SK-N-SH treated with all-trans-retinoic acid at 6 μM for 48 hours (cell line): ENCODE data around the gene AHRR.

Experiments used
- BACH2 ChIP-seq: fragments of 250-450 bp; sonication (Bioruptor Pico); IDR thresholded peaks from 2 replicates; pipeline ENCODE4 v1.9.0; 2021; ENCODE audit warnings: mild to moderate bottlenecking, borderline replicate concordance
- OSR1 ChIP-seq: fragments of 250-450 bp; sonication (Bioruptor Pico); IDR thresholded peaks from 2 replicates; pipeline ENCODE4 v1.8.0; 2022; ENCODE audit warnings: moderate library complexity, mild to moderate bottlenecking, inconsistent platforms
- RARB ChIP-seq: fragments of 250-450 bp; sonication (Bioruptor Pico); IDR thresholded peaks from 2 replicates; pipeline ENCODE4 v1.8.0; 2021; ENCODE audit warnings: mild to moderate bottlenecking, moderate library complexity
- TOX ChIP-seq: fragments of 250-450 bp; sonication (Bioruptor Pico); IDR thresholded peaks from 2 replicates; pipeline ENCODE4 v1.8.0; 2021; ENCODE audit warnings: mild to moderate bottlenecking, moderate library complexity, borderline replicate concordance
- ZFP3 ChIP-seq: fragments of 250-450 bp; sonication (Bioruptor Pico); IDR thresholded peaks from 2 replicates; pipeline ENCODE4 v1.5.0; 2020; ENCODE audit warnings: mild to moderate bottlenecking, moderate library complexity
- ZFP30 ChIP-seq: fragments of 450-650 bp; formaldehyde crosslinking; IDR thresholded peaks from 2 replicates; pipeline ENCODE4 v1.5.0; 2022; ENCODE audit warnings: mild to moderate bottlenecking, moderate library complexity
- ZNF565 ChIP-seq: fragments of 450-650 bp; formaldehyde crosslinking; conservative IDR thresholded peaks from 2 replicates; pipeline ENCODE4 v1.5.0; 2020; ENCODE audit warnings: low read depth, mild to moderate bottlenecking, moderate library complexity
- ZNF8 ChIP-seq: fragments of 450-650 bp; formaldehyde crosslinking; IDR thresholded peaks from 2 replicates; pipeline ENCODE4 v1.5.0; 2020; ENCODE audit warnings: mild to moderate bottlenecking, moderate library complexity
- TF ChIP-seq, protein P1 (sequence below): fragments of 250-450 bp; sonication (Bioruptor Pico); IDR thresholded peaks from 2 replicates; pipeline ENCODE4 v1.5.1; 2020; ENCODE audit warnings: low read depth, mild to moderate bottlenecking, moderate library complexity

DNA sequence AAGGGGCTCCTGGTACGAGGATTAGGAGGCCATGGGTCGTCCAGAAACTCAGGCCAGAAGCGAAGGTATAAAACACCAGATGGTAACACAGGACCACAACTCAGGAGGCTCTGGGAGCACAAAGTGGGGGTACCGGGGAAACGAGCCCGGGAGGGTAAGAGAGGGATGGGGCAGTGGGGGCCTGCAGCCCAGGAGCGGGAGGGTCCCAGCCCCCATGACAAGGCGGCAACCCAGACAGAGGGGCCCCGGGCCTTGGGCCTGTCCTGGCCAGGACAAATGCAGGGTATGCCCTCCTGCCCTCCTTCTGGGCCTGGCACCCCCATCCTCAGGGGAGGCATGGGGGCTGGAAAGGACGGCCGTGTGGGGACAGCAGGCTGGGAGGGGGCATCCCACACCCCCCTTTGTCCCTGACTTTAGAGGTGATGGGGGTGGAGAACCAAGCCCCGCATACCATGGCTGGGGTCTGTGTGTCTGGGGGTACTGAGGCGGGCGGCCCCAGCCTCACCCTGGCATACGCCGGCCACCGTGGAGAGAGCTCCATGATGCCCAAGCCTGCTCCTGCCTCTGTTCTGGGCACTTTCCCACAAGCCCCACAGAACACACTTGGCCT, 74.5 kb downstream of the AHRR start:
- TF ChIP-seq, protein P1, sequence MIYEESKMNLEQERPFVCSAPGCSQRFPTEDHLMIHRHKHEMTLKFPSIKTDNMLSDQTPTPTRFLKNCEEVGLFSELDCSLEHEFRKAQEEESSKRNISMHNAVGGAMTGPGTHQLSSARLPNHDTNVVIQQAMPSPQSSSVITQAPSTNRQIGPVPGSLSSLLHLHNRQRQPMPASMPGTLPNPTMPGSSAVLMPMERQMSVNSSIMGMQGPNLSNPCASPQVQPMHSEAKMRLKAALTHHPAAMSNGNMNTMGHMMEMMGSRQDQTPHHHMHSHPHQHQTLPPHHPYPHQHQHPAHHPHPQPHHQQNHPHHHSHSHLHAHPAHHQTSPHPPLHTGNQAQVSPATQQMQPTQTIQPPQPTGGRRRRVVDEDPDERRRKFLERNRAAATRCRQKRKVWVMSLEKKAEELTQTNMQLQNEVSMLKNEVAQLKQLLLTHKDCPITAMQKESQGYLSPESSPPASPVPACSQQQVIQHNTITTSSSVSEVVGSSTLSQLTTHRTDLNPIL = no peak
- TF ChIP-seq ZNF565 (CRISPR knock-in tag) = no peak
- no peak for TF ChIP-seq TOX (CRISPR knock-in tag)
- TF ChIP-seq BACH2 (CRISPR knock-in tag) = no peak
- no peak for TF ChIP-seq ZFP30 (CRISPR knock-in tag)
- no peak for TF ChIP-seq ZNF8 (CRISPR knock-in tag)
- no peak for TF ChIP-seq ZFP3 (CRISPR knock-in tag)
- no peak for TF ChIP-seq RARB
- TF ChIP-seq OSR1 (CRISPR knock-in tag) = no peak
